PC-3 (cell line): Measurements from ENCODE around the gene RNF150. TPM values are rescaled to one million over a fixed set of nuclear protein-coding genes. Genes with fewer than 3 reads are reported as not detected.
A peak's percentile ranks its signal among the peaks of the same experiment; 100 is the strongest.

Source experiments
- ATAC-seq: fragments of 200-7000 bp; cut with Tn5 transposase; 2 replicates; pipeline ENCODE4 v1.9.1; 2020; ENCODE audit warnings: mild to moderate bottlenecking, moderate library complexity
- BruUV-seq: library from RNA; stranded (reverse); fragments of 400-500 nt; replicated peaks from 2 replicates; lab custom pipeline; 2021; lab: Mats Ljungman, UMichigan
- CTCF ChIA-PET: fragments of 300-600 bp; sonication (Branson Sonifier 250); formaldehyde crosslinking; loops from one replicate; lab custom pipeline; 2022; ENCODE audit warnings: antibody characterized with exemption; lab: Charles Lee
- POLR2A ChIA-PET: fragments of 300-600 bp; sonication (Branson Sonifier 250); formaldehyde crosslinking; loops from one replicate; lab custom pipeline; 2022; ENCODE audit warnings: antibody characterized with exemption; ENCODE audit not compliant: unreplicated experiment; lab: Charles Lee
- DNase-seq: peaks from one replicate; pipeline ENCODE4 v3.0.0-alpha.2; 2015
- H2AFZ ChIP-seq: fragments of 300-600 bp; sonication (generic); 2 replicates; pipeline ENCODE4 v1.6.0; 2016; ENCODE audit warnings: antibody characterized with exemption, low read length
- H3F3A ChIP-seq: fragments of 300-600 bp; sonication (generic); one replicate; pipeline ENCODE4 v1.6.0; 2017; ENCODE audit warnings: antibody characterized with exemption, low read length, control low read depth, mild to moderate bottlenecking; ENCODE audit not compliant: unreplicated experiment
- H3K27ac ChIP-seq: fragments of 300-600 bp; sonication (generic); 2 replicates; pipeline ENCODE4 v1.5.1; 2016; ENCODE audit warnings: mild to moderate bottlenecking, low read length
- H3K27me3 ChIP-seq: fragments of 300-600 bp; sonication (generic); 2 replicates; pipeline ENCODE4 v1.6.1; 2016; ENCODE audit warnings: low read length, mixed read lengths
- H3K36me3 ChIP-seq: fragments of 300-600 bp; sonication (generic); 2 replicates; pipeline ENCODE4 v1.6.1; 2016; ENCODE audit warnings: low read depth, mixed run types, low read length, mixed read lengths
- H3K4me1 ChIP-seq: fragments of 300-600 bp; sonication (generic); 2 replicates; pipeline ENCODE4 v1.5.1; 2016; ENCODE audit warnings: low read length; ENCODE audit not compliant: insufficient read depth
- H3K4me2 ChIP-seq: fragments of 300-600 bp; sonication (generic); 2 replicates; pipeline ENCODE4 v1.6.0; 2016; ENCODE audit warnings: low read length
- H3K4me3 ChIP-seq: fragments of 300-600 bp; sonication (generic); 2 replicates; pipeline ENCODE4 v1.5.1; 2016; ENCODE audit warnings: mild to moderate bottlenecking, low read length, mixed read lengths
- H3K79me2 ChIP-seq: fragments of 300-600 bp; sonication (generic); 2 replicates; pipeline ENCODE4 v1.6.1; 2017; ENCODE audit warnings: low read length, mixed read lengths
- H3K9ac ChIP-seq: fragments of 300-600 bp; sonication (generic); 2 replicates; pipeline ENCODE4 v1.6.0; 2016; ENCODE audit warnings: mild to moderate bottlenecking, low read length
- H3K9me2 ChIP-seq: fragments of 300-600 bp; sonication (generic); replicated peaks from 2 replicates; pipeline ENCODE4 v1.6.1; 2016; ENCODE audit warnings: mixed run types, low read length, mixed read lengths
- H3K9me3 ChIP-seq: fragments of 300-600 bp; sonication (generic); 2 replicates; pipeline ENCODE4 v1.6.1; 2016; ENCODE audit warnings: low read length, mixed read lengths
- H4K20me1 ChIP-seq: fragments of 300-600 bp; sonication (generic); 2 replicates; pipeline ENCODE4 v1.6.1; 2016; ENCODE audit warnings: low read length, mixed read lengths
- EZH2 ChIP-seq: fragments of 300-600 bp; sonication (generic); IDR thresholded peaks from one replicate; pipeline ENCODE4 v1.6.1; 2017; ENCODE audit warnings: antibody characterized with exemption, mild to moderate bottlenecking, low read length; ENCODE audit not compliant: unreplicated experiment
- EZH2phosphoT487 ChIP-seq: fragments of 300-600 bp; sonication (generic); IDR thresholded peaks from 2 replicates; pipeline ENCODE4 v1.6.1; 2018; ENCODE audit warnings: mild to moderate bottlenecking, antibody characterized with exemption, low read length, borderline replicate concordance
- intact Hi-C: fragments of 100-400 bp; cut with micrococcal nuclease; formaldehyde crosslinking; loops from 2 replicates; pipeline ENCODE4 v1.9.0; 2023
- total RNA-seq: library from RNA; depleted of rRNA; stranded (reverse); fragments of >200 nt; gene quantifications from 2 replicates; pipeline ENCODE4 v1.2.3, GENCODE V29; 2014
- TF ChIP-seq, protein P1 (sequence below): fragments of 300-600 bp; sonication (generic); conservative IDR thresholded peaks from 2 replicates; pipeline ENCODE4 v1.5.1; 2017; ENCODE audit warnings: antibody characterized with exemption, low read depth, mild to moderate bottlenecking, low read length

Gene RNF150
- total RNA-seq, 1 experiment from 2014 or later = 0.55 TPM

DNA sequence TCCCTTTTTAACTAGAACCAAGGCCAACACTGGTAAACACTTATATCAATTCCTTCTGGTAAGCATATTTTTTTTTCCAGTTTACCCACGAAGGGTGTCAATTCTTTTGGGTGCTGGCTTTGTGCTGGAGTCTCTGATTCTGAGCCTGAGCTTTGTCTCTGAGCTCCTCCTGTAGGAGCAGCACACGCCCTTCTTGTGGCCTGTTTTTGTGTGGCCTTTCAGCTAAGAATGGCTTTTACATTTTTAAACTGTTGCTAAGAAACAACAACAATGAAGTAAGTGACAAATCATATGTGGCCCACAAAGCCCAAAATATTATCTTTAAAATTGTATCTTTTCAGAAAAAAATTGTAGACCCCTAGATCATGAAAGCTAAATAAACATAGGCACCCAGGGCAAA lies 279.1 kb downstream of the RNF150 start:
- Histone ChIP-seq H3K27ac (no peak overlapping the region), H3K4me1 (peaks cover 7% of the 10 kb centered on the region), H3K9me3 (no peaks in the 10 kb centered on the region), H4K20me1 (no peaks in the 10 kb centered on the region), H3K4me3 (no peak overlapping the region), H3K27me3 (no peaks in the 10 kb centered on the region), H2AFZ (no peak overlapping the region), H3K4me2 (no peak overlapping the region), H3K36me3 (no peaks in the 10 kb centered on the region), H3F3A (no peaks in the 10 kb centered on the region), H3K9me2 (no peaks in the 10 kb centered on the region), H3K9ac (no peak overlapping the region), H3K79me2 (no peaks in the 10 kb centered on the region)
- intact Hi-C loops = no loop called here
- BruUV-seq = no TSS peak
- ATAC-seq (no peak), DNase-seq (no peak)
- CTCF ChIA-PET = interaction anchor here (0.5 kb wide), 1 partner anchor 74 kb away, joined by 3 read pairs; no protein-coding TSS in a partner anchor
- no peak for TF ChIP-seq EZH2phosphoT487
- TF ChIP-seq EZH2 = no peak
- POLR2A ChIA-PET = interaction anchor here (0.7 kb wide), 1 partner anchor 98 kb away, joined by 6 read pairs; no protein-coding TSS in a partner anchor

DNA sequence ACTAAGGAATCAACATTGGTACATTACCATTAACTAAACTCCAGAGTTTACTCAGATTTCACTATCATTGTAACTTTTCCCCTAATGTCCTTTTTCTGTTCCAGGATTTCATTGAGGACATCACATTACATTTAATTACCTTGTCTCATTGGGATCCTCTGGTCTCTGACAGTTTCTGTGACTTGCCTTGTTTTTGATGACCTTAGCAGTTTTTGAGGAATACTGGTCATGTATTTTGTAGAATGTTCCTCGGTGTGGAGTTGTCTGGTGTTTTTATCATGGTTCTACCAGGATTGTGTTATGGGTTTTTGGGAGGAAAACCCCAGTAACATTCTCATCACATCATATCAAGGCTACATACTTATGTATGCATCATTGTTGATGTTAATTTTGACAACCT lies 281.5 kb downstream of the RNF150 start:
- TF ChIP-seq, protein P1, sequence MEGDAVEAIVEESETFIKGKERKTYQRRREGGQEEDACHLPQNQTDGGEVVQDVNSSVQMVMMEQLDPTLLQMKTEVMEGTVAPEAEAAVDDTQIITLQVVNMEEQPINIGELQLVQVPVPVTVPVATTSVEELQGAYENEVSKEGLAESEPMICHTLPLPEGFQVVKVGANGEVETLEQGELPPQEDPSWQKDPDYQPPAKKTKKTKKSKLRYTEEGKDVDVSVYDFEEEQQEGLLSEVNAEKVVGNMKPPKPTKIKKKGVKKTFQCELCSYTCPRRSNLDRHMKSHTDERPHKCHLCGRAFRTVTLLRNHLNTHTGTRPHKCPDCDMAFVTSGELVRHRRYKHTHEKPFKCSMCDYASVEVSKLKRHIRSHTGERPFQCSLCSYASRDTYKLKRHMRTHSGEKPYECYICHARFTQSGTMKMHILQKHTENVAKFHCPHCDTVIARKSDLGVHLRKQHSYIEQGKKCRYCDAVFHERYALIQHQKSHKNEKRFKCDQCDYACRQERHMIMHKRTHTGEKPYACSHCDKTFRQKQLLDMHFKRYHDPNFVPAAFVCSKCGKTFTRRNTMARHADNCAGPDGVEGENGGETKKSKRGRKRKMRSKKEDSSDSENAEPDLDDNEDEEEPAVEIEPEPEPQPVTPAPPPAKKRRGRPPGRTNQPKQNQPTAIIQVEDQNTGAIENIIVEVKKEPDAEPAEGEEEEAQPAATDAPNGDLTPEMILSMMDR = no peak
- H4K20me1 ChIP-seq = no peaks in the 10 kb centered on the region
- DNase-seq (no peak), ATAC-seq (no peak)
- no peaks in the 10 kb centered on the region for H3K79me2 ChIP-seq
- intact Hi-C loops = loop anchor here (1.0 to 2.0 kb wide), 5 partner anchors 109 to 491 kb away; no protein-coding TSS in a partner anchor
- H3K4me1 ChIP-seq = peaks cover 3% of the 10 kb centered on the region
- H3K36me3 ChIP-seq = no peaks in the 10 kb centered on the region
- H3K9me2 ChIP-seq = no peaks in the 10 kb centered on the region
- CTCF ChIA-PET = interaction anchor here (0.6 to 1.1 kb wide), 2 partner anchors 385 to 492 kb away, joined by 3 read pairs; no protein-coding TSS in a partner anchor
- POLR2A ChIA-PET = no interaction called here
- H3K9ac ChIP-seq = no peak overlapping the region
- no peak overlapping the region for H3K4me3 ChIP-seq
- H2AFZ ChIP-seq = no peak overlapping the region
- BruUV-seq = no TSS peak
- H3K27me3 ChIP-seq = no peaks in the 10 kb centered on the region
- no peaks in the 10 kb centered on the region for H3K9me3 ChIP-seq
- no peak overlapping the region for H3K27ac ChIP-seq
- no peaks in the 10 kb centered on the region for H3F3A ChIP-seq
- no peak overlapping the region for H3K4me2 ChIP-seq

DNA sequence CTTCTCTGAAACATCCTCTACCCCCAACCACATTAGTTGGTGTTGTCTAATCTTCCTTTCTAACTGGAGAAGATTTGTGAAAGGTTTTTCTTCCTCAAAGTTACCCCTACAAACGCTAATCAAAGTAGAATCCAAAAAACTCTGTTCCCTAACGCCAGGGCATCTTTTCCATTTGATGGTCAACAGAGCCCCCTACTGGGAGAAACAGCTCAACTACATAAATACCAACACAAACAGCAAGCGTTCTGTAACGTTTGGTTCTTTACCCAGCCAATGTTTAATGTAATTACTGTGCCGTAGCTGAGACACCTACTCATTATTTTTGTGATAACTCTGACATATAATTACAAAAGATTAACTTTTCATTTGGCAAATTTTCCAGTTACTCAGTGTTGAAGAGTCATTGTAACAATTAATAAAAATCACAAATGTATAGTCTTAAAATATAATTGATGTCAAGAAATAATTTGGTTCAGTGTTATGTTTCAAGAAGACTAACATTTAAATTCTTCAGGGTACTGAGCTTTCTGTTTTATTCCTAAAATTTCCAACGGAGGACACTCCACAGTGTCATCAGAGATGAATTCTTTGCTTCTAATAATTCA lies 282.1 kb downstream of the RNF150 start:
- intact Hi-C loops = loop anchor here (1.0 to 2.0 kb wide), 5 partner anchors 108 to 490 kb away; no protein-coding TSS in a partner anchor
- Histone ChIP-seq H3K27ac (no peak overlapping the region), H3K36me3 (no peaks in the 10 kb centered on the region), H4K20me1 (no peaks in the 10 kb centered on the region), H3K27me3 (no peaks in the 10 kb centered on the region), H3F3A (no peaks in the 10 kb centered on the region), H3K9me3 (no peaks in the 10 kb centered on the region), H2AFZ (0 out of 2 replicates have a peak overlapping the region, but pooled peaks have one; percentile 17), H3K4me2 (no peak overlapping the region), H3K9ac (no peak overlapping the region), H3K4me1 (no peaks in the 10 kb centered on the region), H3K9me2 (no peaks in the 10 kb centered on the region), H3K4me3 (no peak overlapping the region), H3K79me2 (no peaks in the 10 kb centered on the region)
- ChIA-PET POLR2A (interaction anchor here (0.6 kb wide), 2 partner anchors 178 to 876 kb away, joined by 3 to 8 read pairs; no protein-coding TSS in a partner anchor), CTCF (interaction anchor here (0.6 to 1.1 kb wide), 6 partner anchors 95 to 491 kb away, joined by 3 to 5 read pairs (median 3); partner anchors contain the start of gene TBC1D9)
- ATAC-seq = peak; percentile 82
- peak; percentile 83 for DNase-seq
- no TSS peak for BruUV-seq
- TF ChIP-seq EZH2phosphoT487 = no peak
- TF ChIP-seq, protein P1 = peak; percentile 98
